ENCODE data around the gene CA10. TPM values are rescaled to one million over a fixed set of nuclear protein-coding genes. Genes with fewer than 3 reads are reported as not detected.

CA10 gene
- total RNA-seq, 4 donors from 2014 or later = 0.96 to 4.1 (median 1.1) TPM; not detected in 1

DNA sequence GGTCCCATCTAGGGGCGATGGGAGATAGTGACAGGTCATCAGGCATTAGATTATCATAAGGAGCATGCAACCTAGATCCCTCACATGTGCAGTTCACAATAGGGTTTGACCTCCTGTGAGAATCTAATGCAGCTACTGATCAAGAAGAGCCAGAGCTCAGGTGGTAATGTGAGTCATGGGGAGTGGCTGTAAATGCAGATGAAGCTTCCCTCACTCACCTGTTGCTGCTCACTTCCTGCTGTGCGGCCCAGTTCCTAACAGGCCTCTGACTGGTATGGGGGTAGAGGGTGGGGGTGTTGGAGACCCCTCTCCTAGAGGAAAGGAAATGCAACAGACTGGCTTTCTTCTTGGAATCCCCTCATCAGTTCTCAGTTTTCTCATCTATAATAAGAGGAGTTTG lies 131.4 kb downstream of the CA10 start:
- H3K4me1 ChIP-seq = no peaks in the 10 kb centered on the region
- no peak overlapping the region for H3K27ac ChIP-seq
- intact Hi-C loops (cut with DNase I; ENCODE audit: low total_unique reads) (no loop called here), in situ Hi-C loops (cut with MboI; ENCODE audit: low pct_ligation_motif_present in 1 of 4, low pct_unique_long_range_greater_than_20kb in 1 of 4, low sequenced_read_pairs in 3 of 4) (no loop called here)
- no peaks in the 10 kb centered on the region for H3K27me3 ChIP-seq
- H3K9me3 ChIP-seq = no peaks in the 10 kb centered on the region
- no peaks in the 10 kb centered on the region for H3K36me3 ChIP-seq
- TF ChIP-seq EP300 (IDR thresholded peaks at IDR 0.05; ENCODE audit: low read depth) (no peak), POLR2A (IDR thresholded peaks at IDR 0.05) (no peak), POLR2AphosphoS5 (IDR thresholded peaks at IDR 0.05) (no peak)
- TF ChIP-seq, protein P1, sequence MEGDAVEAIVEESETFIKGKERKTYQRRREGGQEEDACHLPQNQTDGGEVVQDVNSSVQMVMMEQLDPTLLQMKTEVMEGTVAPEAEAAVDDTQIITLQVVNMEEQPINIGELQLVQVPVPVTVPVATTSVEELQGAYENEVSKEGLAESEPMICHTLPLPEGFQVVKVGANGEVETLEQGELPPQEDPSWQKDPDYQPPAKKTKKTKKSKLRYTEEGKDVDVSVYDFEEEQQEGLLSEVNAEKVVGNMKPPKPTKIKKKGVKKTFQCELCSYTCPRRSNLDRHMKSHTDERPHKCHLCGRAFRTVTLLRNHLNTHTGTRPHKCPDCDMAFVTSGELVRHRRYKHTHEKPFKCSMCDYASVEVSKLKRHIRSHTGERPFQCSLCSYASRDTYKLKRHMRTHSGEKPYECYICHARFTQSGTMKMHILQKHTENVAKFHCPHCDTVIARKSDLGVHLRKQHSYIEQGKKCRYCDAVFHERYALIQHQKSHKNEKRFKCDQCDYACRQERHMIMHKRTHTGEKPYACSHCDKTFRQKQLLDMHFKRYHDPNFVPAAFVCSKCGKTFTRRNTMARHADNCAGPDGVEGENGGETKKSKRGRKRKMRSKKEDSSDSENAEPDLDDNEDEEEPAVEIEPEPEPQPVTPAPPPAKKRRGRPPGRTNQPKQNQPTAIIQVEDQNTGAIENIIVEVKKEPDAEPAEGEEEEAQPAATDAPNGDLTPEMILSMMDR (IDR thresholded peaks at IDR 0.05) = no peak
- H3K4me3 ChIP-seq = no peak overlapping the region
- no peak for DNase-seq
- 80 to 84% methylated on average over 1 to 2 of the region's 2 CpGs for whole genome bisulfite sequencing, 2 donors (ENCODE audit: low coverage in 1 of 2)

DNA sequence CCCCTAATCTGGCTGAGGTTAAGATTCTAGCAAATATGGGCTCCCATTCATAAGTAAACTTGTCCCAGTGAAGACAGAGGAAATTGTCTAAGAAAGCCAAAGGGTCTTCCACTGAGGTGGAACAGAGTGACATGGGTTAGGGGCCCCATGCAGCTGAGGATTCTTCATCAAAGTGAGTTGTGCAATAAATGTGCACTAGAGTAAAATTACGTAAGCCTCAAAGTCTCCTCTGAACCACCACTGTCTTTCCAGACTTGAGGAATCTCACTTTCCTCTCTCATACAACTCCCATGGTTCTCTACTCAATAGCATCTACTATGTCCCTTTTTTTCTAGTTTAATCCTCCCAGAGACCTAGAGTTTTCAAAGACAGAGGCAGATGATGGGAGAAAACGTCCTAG lies 132.4 kb downstream of the CA10 start:
- intact Hi-C loops (cut with DNase I; ENCODE audit: low total_unique reads) (no loop called here), in situ Hi-C loops (cut with MboI; ENCODE audit: low pct_ligation_motif_present in 1 of 4, low pct_unique_long_range_greater_than_20kb in 1 of 4, low sequenced_read_pairs in 3 of 4) (no loop called here)
- H3K4me1 ChIP-seq = no peaks in the 10 kb centered on the region
- no peak overlapping the region for H3K4me3 ChIP-seq
- no peaks in the 10 kb centered on the region for H3K9me3 ChIP-seq
- H3K27me3 ChIP-seq = no peaks in the 10 kb centered on the region
- H3K36me3 ChIP-seq = no peaks in the 10 kb centered on the region
- DNase-seq = no peak
- WGBS, 2 donors (ENCODE audit: low coverage in 1 of 2) = 51 to 61% methylated on average over 2 of the region's 2 CpGs
- TF ChIP-seq POLR2AphosphoS5 (IDR thresholded peaks at IDR 0.05) (no peak), POLR2A (IDR thresholded peaks at IDR 0.05) (no peak), EP300 (IDR thresholded peaks at IDR 0.05; ENCODE audit: low read depth) (no peak)
- TF ChIP-seq, protein P1 (IDR thresholded peaks at IDR 0.05) = no peak
- H3K27ac ChIP-seq = no peak overlapping the region

DNA sequence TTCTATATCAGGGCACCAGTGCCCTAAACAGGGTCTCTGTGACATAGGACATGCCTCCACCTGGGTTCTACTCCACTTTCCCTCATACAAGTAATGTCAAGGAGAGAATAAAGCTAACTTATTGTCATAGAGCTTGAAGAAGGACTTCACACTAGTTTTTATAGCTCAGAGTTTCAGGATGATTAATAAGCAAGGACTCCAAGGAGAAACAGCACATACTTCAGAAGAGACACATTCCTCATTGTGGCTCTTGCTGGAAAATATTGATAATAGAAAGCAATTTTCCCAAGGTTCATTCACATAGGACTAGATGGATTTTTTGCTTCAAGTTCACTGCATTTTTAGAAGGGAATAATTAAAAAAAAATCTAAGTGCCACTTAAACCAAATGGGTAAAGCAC lies 133.3 kb downstream of the CA10 start:
- Histone ChIP-seq H3K36me3 (no peaks in the 10 kb centered on the region), H3K4me3 (no peak overlapping the region), H3K27ac (no peak overlapping the region), H3K27me3 (no peaks in the 10 kb centered on the region), H3K4me1 (no peaks in the 10 kb centered on the region), H3K9me3 (no peaks in the 10 kb centered on the region)
- TF ChIP-seq EP300 (IDR thresholded peaks at IDR 0.05; ENCODE audit: low read depth) (no peak), POLR2AphosphoS5 (IDR thresholded peaks at IDR 0.05) (no peak), POLR2A (IDR thresholded peaks at IDR 0.05) (no peak)
- TF ChIP-seq, protein P1 (IDR thresholded peaks at IDR 0.05) = no peak
- DNase-seq = no peak
- intact Hi-C loops (cut with DNase I; ENCODE audit: low total_unique reads) = no loop called here
- in situ Hi-C loops (cut with MboI; ENCODE audit: low pct_ligation_motif_present in 1 of 4, low pct_unique_long_range_greater_than_20kb in 1 of 4, low sequenced_read_pairs in 3 of 4) = no loop called here

DNA sequence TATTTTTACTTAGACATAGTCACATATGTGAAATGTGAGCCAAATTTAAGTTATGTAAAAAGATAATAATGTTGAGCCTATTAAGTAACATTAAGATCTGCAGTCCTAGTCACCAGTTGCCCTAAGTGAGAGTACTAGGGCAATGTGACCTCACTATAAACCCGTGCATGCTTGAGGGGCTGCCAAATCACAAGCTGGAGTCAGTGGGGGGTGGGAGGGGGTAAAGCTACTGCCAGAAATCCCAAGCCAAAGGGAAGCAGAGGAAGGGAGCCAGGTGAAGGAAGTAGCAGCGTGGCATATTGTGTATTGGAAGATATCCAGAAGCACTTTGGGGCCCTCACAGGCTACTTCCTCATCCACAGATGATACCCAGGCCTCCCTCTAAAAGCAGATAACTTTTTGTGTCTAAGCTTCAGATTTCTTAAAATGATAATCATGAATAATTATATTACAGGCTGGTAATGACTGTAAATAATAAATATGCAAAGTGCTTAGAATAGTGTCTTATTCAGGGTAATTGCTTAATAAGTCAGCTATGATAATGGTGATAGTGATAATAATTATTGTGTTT lies 134.1 kb downstream of the CA10 start:
- DNase-seq = no peak
- H3K4me3 ChIP-seq = no peak overlapping the region
- 12 to 15% methylated on average over 2 of the region's 2 CpGs for WGBS, 2 donors (ENCODE audit: low coverage in 1 of 2)

More for the DNA sequence above, 134.1 kb downstream of the CA10 start:
- H3K27ac ChIP-seq = no peak overlapping the region
- no peaks in the 10 kb centered on the region for H3K4me1 ChIP-seq
- H3K36me3 ChIP-seq = no peaks in the 10 kb centered on the region
- intact Hi-C loops (cut with DNase I; ENCODE audit: low total_unique reads) = no loop called here
- TF ChIP-seq, protein P1 (IDR thresholded peaks at IDR 0.05) = no peak
- TF ChIP-seq EP300 (IDR thresholded peaks at IDR 0.05; ENCODE audit: low read depth) (no peak), POLR2AphosphoS5 (IDR thresholded peaks at IDR 0.05) (no peak), POLR2A (IDR thresholded peaks at IDR 0.05) (no peak)
- in situ Hi-C loops (cut with MboI; ENCODE audit: low pct_ligation_motif_present in 1 of 4, low pct_unique_long_range_greater_than_20kb in 1 of 4, low sequenced_read_pairs in 3 of 4) = no loop called here
- H3K27me3 ChIP-seq = no peaks in the 10 kb centered on the region
- no peaks in the 10 kb centered on the region for H3K9me3 ChIP-seq

All from transverse colon (tissue), 4 donors.